GM18868 (cell line): ENCODE measurements around the gene CHEK1.
"Not testable (repeated sequence)": the region's sequence is repeated elsewhere in the genome, so short reads cannot be mapped to it uniquely, and the experiment has no call there.

ENCODE experiments used
- ATAC-seq: cut with Tn5 transposase; IDR thresholded peaks from one replicate; pipeline ENCODE4 v1.9.1; 2021; ENCODE audit warnings: mild to moderate bottlenecking, moderate library complexity; ENCODE audit not compliant: unreplicated experiment

Gene CHEK1

GRCh38 chr11:125690006-125690405 is 65.0 kb downstream of the CHEK1 start:
- no peak for ATAC-seq

DNA sequence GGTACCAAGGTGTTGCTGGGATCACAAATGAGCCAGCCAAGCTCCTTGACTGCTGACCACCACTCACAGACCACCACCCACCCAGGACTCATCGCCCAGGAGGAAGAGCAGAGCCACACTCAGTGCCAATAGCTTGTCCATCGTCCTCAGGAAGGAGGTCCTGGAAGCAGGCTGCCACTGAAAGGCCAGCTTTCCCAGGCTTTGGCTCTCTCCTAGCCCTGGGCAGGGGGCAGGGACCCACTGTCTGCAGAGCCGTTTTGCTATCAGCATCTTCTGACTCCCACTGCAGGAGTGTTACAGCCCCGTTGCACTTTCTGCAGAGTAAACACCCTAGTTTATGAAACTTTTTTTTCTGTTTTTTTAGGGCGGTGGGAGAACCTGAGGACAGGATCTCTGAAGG is 67.9 kb downstream of the CHEK1 start:
- ATAC-seq, result no peak

DNA sequence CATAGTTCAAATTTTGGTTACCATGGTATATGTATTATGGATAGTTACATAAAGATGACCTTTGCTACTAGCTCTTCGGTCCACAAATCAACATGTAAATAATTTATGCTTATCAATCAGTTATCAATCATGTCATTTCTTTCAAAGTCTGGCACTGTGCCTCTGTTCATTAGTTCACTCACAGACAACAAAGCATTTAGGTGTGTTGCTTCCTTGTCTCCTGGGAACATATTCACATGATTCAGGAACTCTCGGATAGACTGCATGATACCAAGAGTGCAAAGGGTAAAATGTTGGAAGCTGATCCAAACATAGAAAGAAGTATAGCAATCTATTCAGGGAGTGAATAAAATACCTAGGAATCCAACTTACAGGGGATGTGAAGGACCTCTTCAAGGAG is 70.0 kb downstream of the CHEK1 start:
- no peak for ATAC-seq

- ATAC-seq, result no peak
Measured at GRCh38 chr11:125701018-125701610, 76.2 kb downstream of the CHEK1 start.

GRCh38 chr11:125701858-125702621 is 77.1 kb downstream of the CHEK1 start:
- ATAC-seq, result no peak

DNA sequence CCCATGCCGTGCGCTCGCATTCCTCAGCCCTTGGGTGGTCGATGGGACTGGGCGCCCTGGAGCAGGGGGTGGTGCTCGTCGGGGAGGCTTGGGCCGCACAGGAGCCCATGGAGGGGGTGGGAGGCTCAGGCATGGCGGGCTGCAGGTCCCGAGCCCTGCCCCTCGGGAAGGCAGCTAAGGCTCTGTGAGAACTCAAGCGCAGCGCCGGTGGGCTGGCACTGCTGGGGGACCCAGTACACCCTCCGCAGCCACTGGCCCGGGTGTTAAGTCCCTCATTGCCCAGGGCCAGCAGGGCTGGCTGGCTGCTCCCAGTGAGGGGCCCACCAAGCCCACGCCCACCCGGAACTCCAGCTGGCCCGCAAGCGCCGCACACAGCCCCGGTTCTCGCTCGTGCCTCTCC is 79.7 kb downstream of the CHEK1 start:
- ATAC-seq, result not testable (repeated sequence)

DNA sequence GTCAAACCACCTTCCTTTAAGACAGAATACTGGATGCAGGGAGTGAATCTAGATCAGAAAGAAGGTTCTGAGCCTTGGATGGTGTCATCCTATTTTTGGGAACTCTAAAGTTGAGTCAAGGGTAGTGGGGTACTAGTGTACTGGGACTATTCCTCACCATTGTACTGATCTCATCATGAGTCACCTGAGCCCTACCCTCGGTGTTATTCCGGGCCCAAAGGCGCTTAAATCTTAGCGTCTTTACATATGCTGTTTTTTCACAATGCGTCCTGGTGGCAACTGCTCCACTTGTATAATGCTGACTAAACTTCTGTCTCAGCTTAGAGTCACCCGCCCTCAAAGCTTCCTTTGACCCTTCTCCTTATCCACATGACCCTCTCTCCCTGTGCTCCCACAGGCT is 95.8 kb downstream of the CHEK1 start:
- no peak for ATAC-seq

GRCh38 chr11:125724125-125724524 is 99.2 kb downstream of the CHEK1 start:
- no peak for ATAC-seq
